Measurements from ENCODE around the gene DHRS4.
"Not testable (repeated sequence)": the region's sequence is repeated elsewhere in the genome, so short reads cannot be mapped to it uniquely, and the experiment has no call there.

Gene DHRS4

DNA sequence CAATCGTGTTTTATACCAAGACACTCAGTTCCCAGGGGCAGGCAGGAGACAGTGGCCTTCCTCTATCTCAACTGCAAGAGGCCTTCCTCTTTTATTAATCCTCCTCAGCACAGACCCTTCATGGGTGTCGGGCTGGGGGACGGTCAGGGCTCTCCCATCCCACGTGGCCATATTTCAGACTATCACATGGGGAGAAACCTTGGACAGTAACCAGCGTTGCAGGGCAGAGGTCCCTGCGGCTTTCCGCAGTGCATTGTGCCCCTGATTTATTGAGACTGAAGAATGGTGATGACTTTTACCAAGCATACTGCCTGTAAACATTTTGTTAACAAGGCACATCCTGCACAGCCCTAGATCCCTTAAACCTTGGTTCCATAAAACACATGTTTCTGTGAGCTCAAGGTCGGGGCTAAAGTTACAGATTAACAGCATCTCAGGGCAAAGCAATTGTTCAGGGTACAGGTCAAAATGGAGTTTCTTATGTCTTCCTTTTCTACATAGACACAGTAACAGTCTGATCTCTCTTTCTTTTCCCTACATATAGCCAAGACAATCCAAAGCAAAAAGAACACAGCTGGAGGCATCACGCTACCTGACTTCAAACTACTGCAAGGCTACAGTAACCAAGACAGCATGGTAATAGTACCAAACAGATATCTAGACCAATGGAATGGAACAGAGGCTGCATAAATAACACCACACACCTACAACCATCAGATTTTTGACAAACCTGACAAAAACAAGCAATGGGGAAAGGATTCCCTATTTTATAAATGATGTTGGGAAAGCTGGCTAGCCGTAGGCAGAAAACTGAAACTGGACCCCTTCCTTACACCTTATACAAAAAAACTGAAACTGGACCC, 28.6 kb downstream of the DHRS4 start:
- H3K4me3 ChIP-seq (ENCODE audit: low read depth, low read length): not testable (repeated sequence)

DNA sequence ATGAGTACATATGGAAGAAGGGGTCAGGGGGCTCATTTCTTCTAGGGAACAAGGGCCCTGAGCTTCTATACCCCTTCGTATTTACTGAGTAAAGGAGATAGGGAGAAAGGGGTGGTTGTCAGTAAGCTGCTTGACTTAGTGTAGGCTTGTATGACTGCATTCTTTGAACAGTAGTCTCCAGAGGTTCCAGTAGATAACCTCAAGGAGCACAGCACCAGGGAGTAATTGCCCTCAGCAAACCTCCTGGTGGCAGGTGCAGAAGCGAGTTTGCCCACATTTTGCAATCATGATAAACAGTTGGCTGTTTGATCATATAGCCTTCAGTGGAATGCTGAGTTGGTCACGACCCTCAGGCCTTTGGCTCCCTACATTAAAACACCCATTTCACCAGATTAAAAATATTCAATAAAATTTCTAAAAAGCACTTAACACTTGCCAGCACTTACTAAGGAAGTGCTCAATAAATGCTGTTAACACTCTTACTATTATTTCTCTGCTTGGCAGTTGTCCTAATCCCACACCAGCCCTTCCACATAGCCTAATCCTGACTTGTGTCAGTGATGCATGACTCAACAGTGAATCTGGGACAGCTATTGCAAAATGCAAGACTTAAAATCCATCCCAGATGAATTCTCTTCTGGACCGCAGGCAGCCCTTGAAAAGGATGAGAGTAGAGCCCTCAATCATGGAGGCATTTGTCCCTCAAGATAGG, 31.5 kb downstream of the DHRS4 start:
- no peak overlapping the region for H3K4me3 ChIP-seq (ENCODE audit: low read depth, low read length)

DNA sequence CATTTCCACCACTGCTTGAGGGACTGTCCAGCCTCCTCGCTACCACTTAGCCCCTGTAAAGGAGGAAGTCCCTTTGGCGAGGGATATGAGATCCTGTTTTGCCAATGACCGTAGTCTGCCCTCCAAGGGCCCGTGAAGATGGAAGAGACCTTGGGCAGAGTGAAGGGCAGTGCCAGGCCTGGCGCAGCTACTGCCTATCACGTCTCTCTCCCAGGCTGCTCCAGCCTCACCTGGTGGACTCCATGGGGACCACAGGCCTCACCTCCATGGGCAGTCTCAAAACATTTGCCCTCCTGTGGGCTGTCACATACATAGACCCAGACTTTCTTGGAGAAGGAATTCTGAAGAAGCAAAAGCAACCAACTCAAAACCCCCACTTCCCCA, 34.6 kb downstream of the DHRS4 start:
- H3K4me3 ChIP-seq (ENCODE audit: low read depth, low read length): not testable (repeated sequence)

DNA sequence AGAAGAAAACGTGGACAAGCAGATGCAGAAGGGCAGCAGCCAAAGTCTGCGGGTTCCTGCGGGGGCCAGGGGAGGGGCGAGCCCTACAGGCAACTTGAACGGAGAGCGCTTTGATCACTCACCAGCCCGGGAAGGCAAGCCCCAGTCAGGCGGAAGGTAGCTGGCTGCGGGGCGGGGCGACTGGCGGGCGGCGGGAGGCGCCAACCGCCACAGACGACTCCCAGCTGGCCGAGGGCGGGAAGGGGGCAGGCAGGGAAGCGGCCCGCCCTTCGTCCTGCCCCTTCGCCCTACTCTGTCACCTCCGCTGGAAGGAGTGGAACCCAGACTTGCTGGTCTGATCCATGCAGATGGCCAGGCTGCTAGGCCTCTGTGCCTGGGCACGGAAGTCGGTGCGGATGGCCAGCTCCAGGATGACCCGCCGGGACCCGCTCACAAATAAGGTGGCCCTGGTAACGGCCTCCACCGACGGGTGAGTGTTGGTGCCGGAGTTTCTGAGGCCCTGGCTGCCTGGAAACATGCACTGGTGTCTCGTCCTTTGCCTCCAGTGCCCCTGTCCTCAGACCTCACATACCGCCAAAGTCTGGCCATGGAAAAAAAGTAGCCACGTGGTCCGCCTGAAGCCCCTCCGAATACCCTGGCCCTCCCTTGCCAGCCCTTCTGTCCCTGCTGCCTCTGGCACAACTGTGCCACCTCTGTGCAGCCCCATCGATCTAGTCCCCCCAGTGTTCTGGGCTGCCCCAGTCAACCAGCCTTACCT, 35.2 kb downstream of the DHRS4 start, which contains the start of gene DHRS4L2:
TSS of gene DHRS4L2 (plus strand) at position 323 of the 757 bp plus-strand sequence. CDS start at position 342, 19 bp downstream.
- H3K4me3 ChIP-seq (ENCODE audit: low read depth, low read length): not testable (repeated sequence)

DNA sequence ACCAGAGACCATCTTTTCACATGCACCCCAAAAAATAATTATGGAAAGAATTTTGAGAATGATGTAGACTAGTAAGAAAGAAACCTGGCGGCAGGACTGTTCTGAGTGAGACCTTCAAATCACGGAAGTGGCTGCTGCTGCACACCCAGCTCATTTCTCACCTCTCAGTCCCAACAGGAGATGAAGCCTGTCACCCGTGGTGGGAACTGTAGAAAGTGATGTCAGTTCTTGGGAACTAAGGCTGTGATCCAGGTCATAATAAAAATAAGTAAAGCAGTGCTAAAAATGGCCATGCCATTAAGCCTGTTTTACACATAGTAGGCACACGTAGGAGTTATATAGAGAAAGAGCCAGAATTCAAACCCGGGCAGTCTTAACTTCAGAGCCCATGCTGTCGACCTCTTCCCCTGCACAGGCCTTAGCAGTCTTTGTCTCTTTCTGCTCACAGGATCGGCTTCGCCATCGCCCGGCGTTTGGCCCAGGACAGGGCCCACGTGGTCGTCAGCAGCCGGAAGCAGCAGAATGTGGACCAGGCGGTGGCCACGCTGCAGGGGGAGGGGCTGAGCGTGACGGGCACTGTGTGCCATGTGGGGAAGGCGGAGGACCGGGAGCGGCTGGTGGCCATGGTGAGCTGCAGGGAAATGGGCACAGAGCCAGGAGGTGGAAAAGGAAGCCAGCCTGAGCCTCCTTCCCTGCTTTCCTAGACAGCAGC, 36.3 kb downstream of the DHRS4 start:
- not testable (repeated sequence) for H3K4me3 ChIP-seq (ENCODE audit: low read depth, low read length)

DNA sequence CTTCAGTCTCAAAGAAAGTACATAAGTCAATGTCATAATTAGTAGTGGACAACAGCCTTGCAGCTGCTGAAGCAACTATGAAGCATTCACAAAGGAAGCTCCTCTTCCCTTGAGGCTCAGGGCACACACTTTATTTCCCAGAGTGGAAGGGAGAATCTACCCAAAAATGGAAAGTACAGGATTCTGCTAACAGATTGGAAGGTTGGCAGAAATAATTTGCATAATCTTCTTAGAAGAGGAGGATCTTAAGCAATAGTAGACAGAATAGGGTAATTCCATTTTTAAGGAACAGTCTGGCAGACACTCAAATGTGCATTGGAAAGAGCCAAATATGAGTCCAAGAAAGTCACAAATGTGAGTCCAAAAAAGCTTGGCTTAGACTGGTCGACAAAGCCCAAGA, 37.4 kb downstream of the DHRS4 start:
- H3K4me3 ChIP-seq (ENCODE audit: low read depth, low read length): not testable (repeated sequence)

DNA sequence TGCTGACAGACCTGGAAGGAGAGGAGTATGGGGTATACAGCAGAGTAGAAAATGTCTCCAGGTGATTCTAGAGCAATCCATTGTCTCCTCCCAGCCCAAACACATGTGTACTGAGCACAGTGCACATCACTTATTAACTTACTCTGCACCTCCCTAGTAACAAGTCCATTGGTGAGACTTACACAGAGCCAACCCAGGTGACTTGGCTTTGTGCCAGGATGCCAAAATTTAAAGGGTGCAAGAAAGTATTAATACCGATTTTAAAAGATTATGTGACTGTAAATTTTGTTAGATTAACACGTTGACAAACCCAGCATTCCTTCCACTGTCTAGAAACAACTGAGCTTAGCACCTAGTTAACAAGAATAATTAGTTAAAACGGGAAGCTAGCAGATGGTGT, 39.5 kb downstream of the DHRS4 start:
- H3K4me3 ChIP-seq (ENCODE audit: low read depth, low read length): not testable (repeated sequence)

DNA sequence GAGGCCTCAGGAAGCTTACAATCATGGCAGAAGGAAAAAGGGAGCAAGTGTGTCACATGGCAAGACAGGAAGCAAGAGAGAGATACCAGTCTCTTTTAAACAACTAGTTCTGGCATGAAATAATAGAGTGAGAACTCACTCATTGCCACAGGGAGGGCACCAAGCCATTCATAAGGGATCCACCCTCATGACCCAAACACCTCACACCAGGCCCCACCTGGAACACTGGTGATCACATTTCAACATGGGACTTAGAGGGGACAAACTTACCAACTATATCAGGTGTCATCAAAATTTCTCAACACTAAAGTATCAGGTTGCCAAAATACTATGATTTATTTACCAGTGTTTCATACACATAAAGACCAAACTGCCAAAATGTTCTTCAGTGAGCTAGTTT, 42.4 kb downstream of the DHRS4 start:
- not testable (repeated sequence) for H3K4me3 ChIP-seq (ENCODE audit: low read depth, low read length)

DNA sequence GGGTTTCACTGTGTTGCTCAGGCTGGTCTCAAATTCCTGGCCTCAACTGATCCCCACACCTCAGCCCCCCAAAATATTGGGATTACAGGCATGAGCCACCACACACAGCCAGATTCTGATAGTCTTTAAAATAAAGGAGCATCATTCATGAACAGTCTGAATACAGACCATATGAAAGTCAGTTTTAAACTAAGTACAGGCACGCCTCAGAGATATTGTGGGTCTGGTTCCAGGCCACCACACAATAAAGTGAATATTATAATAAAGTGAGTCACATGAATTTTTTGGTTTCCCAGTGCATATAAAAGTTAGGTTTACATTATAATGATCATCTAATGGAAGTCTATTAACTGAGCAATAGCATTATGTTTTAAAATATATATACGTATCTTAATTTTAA, 43.3 kb downstream of the DHRS4 start:
- not testable (repeated sequence) for H3K4me3 ChIP-seq (ENCODE audit: low read depth, low read length)

DNA sequence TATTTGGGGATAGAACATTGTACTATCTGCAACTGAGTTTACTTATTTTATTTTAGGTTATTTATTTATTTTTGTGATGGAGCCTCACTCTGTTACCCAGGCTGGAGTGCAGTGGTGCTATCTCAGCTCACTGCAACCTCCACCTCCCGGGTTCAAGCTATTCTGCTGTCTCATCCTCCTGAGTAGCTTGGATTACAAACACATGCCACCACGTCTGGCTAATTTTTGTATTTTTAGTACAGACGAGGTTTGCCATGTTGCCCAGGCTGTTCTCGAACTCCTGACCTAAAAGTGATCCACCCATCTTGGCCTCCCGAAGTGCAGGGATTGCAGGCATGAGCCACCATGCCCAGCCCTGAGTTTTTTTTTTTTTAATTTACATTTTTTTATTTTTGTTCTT, 46.1 kb downstream of the DHRS4 start:
- H3K4me3 ChIP-seq (ENCODE audit: low read depth, low read length): not testable (repeated sequence)

DNA sequence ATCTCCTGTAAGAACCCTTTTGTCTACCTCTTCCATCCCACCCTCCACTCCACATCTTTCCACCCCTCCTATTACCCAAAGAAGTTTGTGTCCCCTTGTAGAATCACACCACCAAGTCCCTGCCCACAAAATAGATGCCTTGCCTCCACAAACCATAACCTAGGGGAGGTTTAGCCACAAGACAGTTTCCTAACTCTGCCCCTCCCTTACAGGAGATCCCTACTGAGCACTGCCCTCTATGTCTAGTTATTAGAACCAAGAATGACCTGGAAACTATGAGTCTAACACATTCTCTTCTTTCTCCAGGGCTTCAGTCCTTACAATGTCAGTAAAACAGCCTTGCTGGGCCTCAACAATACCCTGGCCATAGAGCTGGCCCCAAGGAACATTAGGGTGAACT, 47.5 kb downstream of the DHRS4 start:
- H3K4me3 ChIP-seq (ENCODE audit: low read depth, low read length): not testable (repeated sequence)

DNA sequence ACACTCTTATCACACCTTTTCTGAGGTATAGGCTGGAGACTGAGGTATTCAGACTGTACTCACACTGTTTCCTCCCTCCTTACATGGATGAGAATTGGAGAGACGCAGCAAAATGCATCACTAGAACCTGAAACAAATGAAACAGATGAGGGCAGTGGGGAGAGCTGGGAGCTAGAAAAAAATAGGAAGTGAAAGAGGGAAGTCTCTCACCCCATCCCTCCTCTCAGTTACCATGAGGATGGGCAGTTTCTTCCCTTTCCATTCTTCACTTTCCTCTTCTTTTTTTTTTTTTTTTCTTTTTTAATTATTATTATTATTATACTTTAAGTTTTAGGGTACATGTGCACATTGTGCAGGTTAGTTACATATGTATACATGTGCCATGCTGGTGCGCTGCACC, 48.1 kb downstream of the DHRS4 start:
- H3K4me3 ChIP-seq (ENCODE audit: low read depth, low read length): not testable (repeated sequence)

DNA sequence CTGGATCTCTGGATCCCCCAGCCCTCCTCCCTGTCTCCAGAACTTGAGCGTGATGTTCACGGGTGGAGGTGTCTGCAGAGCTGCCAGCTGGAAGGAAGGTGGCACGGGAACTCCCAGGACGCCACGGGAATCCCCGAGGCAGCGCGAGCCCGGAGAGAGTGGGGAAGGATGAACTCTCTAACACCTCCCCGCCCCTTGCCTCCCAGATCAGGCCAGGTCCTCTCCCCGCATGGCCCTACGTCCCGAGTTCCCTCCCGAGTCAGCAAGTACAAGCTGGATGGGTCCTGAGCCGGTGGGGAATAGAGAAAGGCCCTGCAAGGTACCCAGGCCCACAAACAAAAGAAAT, 52.9 kb downstream of the DHRS4 start:
- H3K4me3 ChIP-seq (ENCODE audit: low read depth, low read length): not testable (repeated sequence)

DNA sequence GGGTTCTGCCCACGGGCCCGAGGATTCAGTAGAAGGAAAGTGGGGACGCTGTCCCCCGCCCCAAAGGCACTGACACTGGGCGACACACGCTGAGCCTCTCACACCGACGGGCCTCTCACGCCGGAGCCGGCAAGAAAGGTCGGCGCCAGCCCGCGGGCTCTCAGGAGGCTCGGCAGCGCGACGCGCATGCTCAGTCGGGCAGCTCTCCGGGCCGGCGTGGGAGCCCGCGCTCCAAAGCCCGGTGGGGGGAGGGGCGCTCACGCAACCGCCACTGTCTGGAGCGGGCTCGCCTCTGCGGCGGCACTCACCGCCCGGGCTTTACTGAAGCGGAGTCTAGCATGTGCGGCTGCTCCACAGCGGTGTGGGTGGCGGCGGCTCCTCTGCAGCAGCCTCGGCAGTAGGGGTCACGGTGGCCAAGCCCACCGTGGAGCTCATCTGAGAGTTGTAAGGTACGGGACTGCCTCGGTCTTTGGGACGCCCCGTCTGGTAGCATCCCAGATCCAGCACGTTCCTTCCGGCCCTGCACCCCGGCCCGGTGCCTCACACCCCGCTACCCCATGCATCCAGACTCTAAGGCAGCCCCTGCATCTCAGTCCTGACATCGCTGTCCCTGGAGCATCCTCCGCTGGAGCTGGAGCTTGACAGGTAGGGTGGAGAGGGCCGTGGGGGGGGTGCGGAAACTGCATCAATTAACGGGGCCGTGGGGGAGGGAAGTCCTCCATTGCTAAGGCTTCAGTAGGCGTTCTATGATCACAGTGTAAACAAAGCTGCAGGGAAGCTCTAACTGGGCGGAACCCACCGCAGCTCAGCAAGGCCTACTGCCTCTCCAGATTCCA, 53.5 kb downstream of the DHRS4 start:
- peak overlapping the region; percentile 4 for H3K4me3 ChIP-seq (ENCODE audit: low read depth, low read length)

DNA sequence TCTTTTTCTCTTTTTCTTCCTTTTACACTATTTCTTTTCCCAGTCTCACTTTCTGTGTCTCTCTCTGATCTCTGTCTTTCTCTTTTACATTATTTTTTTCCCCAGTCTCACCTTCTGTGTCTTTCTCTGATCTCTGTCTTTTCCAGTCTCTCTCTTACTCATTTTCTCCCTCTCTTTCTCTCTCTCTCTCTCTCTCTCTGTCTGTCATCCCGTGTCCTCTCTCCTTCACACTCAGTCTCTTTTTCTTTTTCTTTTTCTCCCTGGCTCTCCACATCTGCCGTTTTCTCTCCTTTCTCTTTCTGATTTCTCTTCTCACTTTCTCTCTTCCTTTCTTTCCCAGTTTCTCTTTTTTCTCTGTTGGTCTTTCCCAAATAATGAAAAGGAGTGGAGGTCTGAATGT, 57.5 kb downstream of the DHRS4 start:
- H3K4me3 ChIP-seq (ENCODE audit: low read depth, low read length): no peak overlapping the region

DNA sequence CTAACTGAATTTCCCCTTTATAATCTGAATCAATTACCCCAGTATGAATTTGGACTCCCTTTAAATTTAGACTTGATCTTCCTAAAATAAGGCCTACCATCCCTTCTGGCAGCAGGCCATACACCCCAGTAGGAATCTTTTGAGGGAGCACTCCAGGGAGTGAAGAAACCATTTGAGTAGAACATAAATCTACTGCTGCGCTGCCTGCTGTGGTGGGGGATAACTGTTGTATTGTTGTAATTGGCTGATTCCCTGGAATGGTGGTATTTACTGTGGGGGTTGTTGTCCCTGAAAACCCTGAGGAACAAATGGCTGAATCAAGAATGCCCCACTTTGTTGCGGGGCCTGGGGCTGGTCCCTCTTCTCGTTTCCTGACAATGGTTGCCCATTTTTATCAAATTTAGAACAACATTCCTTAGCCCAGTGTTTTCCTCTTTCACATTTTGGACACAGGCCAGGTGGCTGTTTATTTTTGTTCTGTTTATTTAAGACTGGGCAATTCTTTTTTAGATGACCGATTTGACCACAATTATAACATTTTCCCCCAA, 59.2 kb downstream of the DHRS4 start:
- not testable (repeated sequence) for H3K4me3 ChIP-seq (ENCODE audit: low read depth, low read length)

DNA sequence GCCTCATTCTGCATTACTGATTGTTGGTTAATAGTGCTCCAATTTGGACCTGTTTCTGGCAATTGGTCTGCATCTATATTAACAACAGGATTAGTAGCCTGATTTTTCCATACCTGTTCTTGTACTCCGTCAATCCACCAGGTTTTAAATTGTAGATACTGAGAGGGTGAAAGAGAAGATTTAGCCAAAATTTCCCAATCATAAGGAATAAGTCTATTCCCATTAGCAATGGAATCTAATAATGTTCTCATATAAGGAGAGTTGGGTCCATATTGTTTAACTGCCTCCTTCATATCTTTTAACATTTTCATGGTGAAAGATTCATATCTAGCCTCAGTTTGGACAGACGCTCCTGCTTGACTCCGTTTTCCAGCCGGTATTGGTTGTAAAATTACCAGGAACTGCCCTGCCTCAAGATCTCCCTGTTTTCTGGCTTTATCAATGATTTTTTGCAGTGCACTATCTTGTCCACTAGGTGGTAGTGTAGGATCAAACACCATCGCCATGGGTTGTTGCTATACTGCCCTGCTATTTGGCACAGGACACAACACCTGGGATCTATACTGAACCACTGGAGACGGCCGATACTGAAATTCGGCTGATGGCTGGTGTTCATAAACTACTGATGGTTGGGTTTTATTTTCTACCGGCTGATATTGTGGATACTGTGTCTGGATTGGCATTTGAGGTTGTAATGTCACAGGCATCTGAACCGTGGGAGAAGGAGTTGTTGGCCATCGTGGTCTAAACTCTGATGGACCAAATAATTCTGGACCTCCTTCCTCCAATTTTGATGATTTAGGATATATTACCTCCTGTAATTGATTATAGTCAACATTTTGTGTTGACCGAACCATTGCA, 60.3 kb downstream of the DHRS4 start:
- no peak overlapping the region for H3K4me3 ChIP-seq (ENCODE audit: low read depth, low read length)

DNA sequence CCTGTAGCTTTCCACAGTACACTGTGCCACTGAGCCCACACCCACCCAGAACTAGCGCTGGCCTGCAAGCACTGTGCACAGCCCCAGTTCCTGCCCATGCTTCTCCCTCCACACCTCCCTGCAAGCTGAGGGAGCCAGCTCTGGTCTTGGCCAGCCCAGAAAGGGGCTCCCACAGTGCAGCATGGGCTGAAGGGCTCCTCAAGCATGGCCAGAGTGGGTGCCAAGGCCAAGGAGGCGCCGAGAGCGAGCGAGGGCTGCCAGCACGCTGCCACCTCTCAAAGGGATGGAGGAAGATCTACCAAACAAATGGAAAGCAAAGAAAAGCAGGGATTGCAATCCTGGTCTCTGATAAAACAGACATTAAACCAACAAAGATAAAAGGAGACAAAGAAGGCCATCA, 62.2 kb downstream of the DHRS4 start:
- H3K4me3 ChIP-seq (ENCODE audit: low read depth, low read length): not testable (repeated sequence)
